ENCODE measurements around the gene ESR1. TPM values are rescaled to one million over a fixed set of nuclear protein-coding genes. Genes with fewer than 3 reads are reported as not detected.

ESR1 gene
- total RNA-seq, 4 donors from 2014 or later, result 29.1 to 225 (median 141) TPM

GRCh38 chr6:151835396-151835795, 27.9 kb downstream of the ESR1 start:
- Histone ChIP-seq H3K4me1 (peaks cover 0 to 5% of the 10 kb centered on the region in 2 donors), H3K27ac (no peak overlapping the region), H3K4me3 (no peak overlapping the region), H3K36me3 (no peaks in the 10 kb centered on the region), H3K9me3 (no peaks in the 10 kb centered on the region), H3K27me3 (no peaks in the 10 kb centered on the region)
- intact Hi-C loops (cut with DNase I; ENCODE audit: low total_unique reads), result no loop called here
- DNase-seq, result no peak
- TF ChIP-seq CTCF (IDR thresholded peaks at IDR 0.05), result no peak

- no peak overlapping the region for H3K27ac ChIP-seq
- no peaks in the 10 kb centered on the region for H3K27me3 ChIP-seq
- H3K4me1 ChIP-seq, result peaks cover 0 to under 1% of the 10 kb centered on the region in 2 donors
- no peaks in the 10 kb centered on the region for H3K9me3 ChIP-seq
- intact Hi-C loops (cut with DNase I; ENCODE audit: low total_unique reads), result no loop called here
- no peak for DNase-seq
- no peaks in the 10 kb centered on the region for H3K36me3 ChIP-seq
- TF ChIP-seq POLR2A (IDR thresholded peaks at IDR 0.05), result no peak
- H3K4me3 ChIP-seq, result no peak overlapping the region
These were observed 29.7 kb downstream of the ESR1 start for GRCh38 chr6:151837223-151837622.

DNA sequence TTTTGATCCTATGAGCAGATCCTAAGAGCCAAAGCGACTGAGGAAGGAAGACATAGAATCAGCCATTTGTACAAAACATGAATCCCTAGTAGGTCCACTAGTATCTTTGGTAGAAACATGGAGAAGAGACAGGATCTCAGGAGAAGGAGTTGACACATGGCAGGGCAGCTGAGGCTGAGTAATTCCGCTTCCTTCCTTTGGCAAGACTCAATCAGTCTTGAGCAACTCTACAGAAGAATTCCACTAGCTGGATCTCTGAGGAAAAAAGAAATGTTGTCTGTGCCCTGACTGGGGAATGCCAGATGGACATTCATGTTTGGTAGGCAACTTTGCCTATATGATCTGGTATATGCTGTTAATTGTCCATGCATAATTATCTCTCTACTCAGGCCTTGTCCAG, 35.3 kb downstream of the ESR1 start:
- H3K4me3 ChIP-seq, result no peak overlapping the region
- intact Hi-C loops (cut with DNase I; ENCODE audit: low total_unique reads), result no loop called here
- no peak for TF ChIP-seq CTCF (IDR thresholded peaks at IDR 0.05)

GRCh38 chr6:151847064-151847463, 39.6 kb downstream of the ESR1 start:
- no peak for DNase-seq
- no peaks in the 10 kb centered on the region for H3K27me3 ChIP-seq
- TF ChIP-seq CTCF (IDR thresholded peaks at IDR 0.05) (no peak), POLR2A (IDR thresholded peaks at IDR 0.05) (no peak)
- intact Hi-C loops (cut with DNase I; ENCODE audit: low total_unique reads), result no loop called here
- H3K27ac ChIP-seq, result no peak overlapping the region
- no peaks in the 10 kb centered on the region for H3K9me3 ChIP-seq
- H3K4me1 ChIP-seq, result no peaks in the 10 kb centered on the region
- no peak overlapping the region for H3K4me3 ChIP-seq
- H3K36me3 ChIP-seq, result no peaks in the 10 kb centered on the region

More for the DNA sequence above, 35.3 kb downstream of the ESR1 start:
- no peak for DNase-seq
- Histone ChIP-seq H3K36me3 (no peaks in the 10 kb centered on the region), H3K4me1 (no peaks in the 10 kb centered on the region), H3K9me3 (no peaks in the 10 kb centered on the region), H3K27ac (no peak overlapping the region), H3K27me3 (no peaks in the 10 kb centered on the region)

- Histone ChIP-seq H3K4me3 (no peak overlapping the region), H3K36me3 (no peaks in the 10 kb centered on the region), H3K27me3 (no peaks in the 10 kb centered on the region), H3K4me1 (no peaks in the 10 kb centered on the region), H3K27ac (peak overlapping the region in 1 of 2 donors; percentile 31), H3K9me3 (no peaks in the 10 kb centered on the region)
- TF ChIP-seq CTCF (IDR thresholded peaks at IDR 0.05), result no peak
- no peak for TF ChIP-seq POLR2A (IDR thresholded peaks at IDR 0.05)
- intact Hi-C loops (cut with DNase I; ENCODE audit: low total_unique reads), result no loop called here
- DNase-seq, result no peak
These were observed 43.1 kb downstream of the ESR1 start for GRCh38 chr6:151850479-151851003.

- no peaks in the 10 kb centered on the region for H3K36me3 ChIP-seq
- intact Hi-C loops (cut with DNase I; ENCODE audit: low total_unique reads), result no loop called here
- H3K27me3 ChIP-seq, result no peaks in the 10 kb centered on the region
- H3K27ac ChIP-seq, result peak overlapping the region in 1 of 2 donors; percentile 44
- H3K4me3 ChIP-seq, result no peak overlapping the region
- DNase-seq, result no peak
- H3K4me1 ChIP-seq, result peaks cover 0 to 3% of the 10 kb centered on the region in 2 donors
- no peaks in the 10 kb centered on the region for H3K9me3 ChIP-seq
- no peak for TF ChIP-seq CTCF (IDR thresholded peaks at IDR 0.05)
These were observed 50.8 kb downstream of the ESR1 start for GRCh38 chr6:151858294-151858693.

Measured in uterus (tissue), 4 donors.